GM12873 (cell line): ENCODE results near the gene PSMG1.

Experiments
- CTCF ChIP-seq: IDR thresholded peaks from 2 replicates; pipeline ENCODE4 v1.5.1; 2012; ENCODE audit warnings: low read depth, mild to moderate bottlenecking, moderate library complexity, low read length, control low read depth; ENCODE audit not compliant: insufficient read depth; ENCODE audit errors: missing control alignments

PSMG1 gene

GRCh38 chr21:39217356-39218081 lies 34.3 kb upstream of the PSMG1 start:
- no peak for TF ChIP-seq CTCF

- no peak for TF ChIP-seq CTCF
Measured at GRCh38 chr21:39216290-39216689, 33.0 kb upstream of the PSMG1 start.

DNA sequence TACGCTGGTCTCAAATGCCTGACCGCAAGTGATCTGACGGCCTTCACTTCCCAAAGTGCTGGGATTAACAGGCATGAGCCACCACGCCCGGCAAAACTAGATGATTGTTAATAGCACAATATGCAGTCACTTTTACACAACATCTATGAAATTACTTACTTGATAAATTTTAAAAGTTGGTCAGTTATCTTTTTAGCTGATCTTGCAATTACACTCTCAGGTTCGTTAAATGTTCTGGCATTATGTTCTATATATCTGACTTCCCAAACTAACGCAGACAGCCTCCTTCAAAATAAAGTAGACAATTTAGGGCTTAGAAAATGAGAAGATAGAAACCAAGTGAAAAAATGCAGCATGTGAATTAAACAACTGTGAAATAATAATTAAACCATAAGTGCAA lies 31.8 kb upstream of the PSMG1 start:
- no peak for TF ChIP-seq CTCF

- TF ChIP-seq CTCF = no peak
Measured at GRCh38 chr21:39209334-39209688, 26.1 kb upstream of the PSMG1 start.

- TF ChIP-seq CTCF = no peak
Measured at GRCh38 chr21:39208624-39209333, 25.5 kb upstream of the PSMG1 start.

DNA sequence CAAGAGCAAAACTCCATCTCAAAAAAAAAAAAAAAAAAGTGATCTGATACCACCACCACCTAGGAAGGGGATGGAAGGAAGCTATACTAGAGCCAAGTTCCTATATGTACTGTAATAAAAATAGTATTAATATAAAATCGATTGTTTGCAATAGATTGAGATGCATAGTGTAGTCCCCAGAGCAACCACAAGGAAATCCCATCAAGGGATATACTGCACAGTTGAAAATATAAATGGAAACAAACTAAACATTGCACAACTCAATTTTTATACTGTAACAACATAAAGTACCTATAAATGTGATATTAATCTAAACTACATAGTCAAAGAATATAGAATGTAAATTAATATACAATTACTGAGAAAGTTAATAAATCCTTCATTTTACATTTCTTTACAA lies 20.9 kb upstream of the PSMG1 start:
- peak; percentile 25 for TF ChIP-seq CTCF

DNA sequence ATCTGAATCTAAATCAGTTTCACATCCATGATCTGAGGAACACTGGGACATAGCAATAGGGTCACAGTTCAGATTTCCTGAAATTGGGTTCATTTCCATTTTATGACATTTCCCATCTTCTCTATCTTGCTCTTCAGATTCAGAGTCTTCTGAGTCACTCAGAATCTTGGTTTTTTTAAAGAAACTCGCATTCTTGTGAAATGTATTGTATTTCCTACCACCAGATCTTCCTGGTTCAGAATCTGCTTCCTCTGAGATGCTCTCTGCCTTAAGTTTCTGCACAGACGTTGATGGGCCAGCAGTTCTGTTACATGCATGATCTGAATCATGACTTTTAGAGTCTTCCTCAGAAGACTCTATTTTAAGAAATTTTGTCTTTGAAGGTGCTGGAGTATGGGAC lies 15.5 kb upstream of the PSMG1 start:
- TF ChIP-seq CTCF = no peak
